Neural cell (in vitro differentiated cells): ENCODE measurements around the gene SNRNP27. TPM values are rescaled to one million over a fixed set of nuclear protein-coding genes. Genes with fewer than 3 reads are reported as not detected.
"Not testable (repeated sequence)": the region's sequence is repeated elsewhere in the genome, so short reads cannot be mapped to it uniquely, and the experiment has no call there.

Experiments used
- H2AFZ ChIP-seq: fragments of 200-600, 300-800 bp; sonication (generic), shearing (Covaris generic); 2 replicates; pipeline ENCODE4 v1.6.0; 2014; ENCODE audit warnings: low read depth, mild to moderate bottlenecking, antibody characterized with exemption, low read length, moderate library complexity
- H3F3A ChIP-seq: fragments of 200-600 bp; shearing (Covaris generic); 2 replicates; pipeline ENCODE4 v1.6.1; 2016; ENCODE audit warnings: mild to moderate bottlenecking, moderate library complexity, mixed read lengths, antibody characterized with exemption, low read length; ENCODE audit not compliant: insufficient read depth, poor library complexity, severe bottlenecking
- H3K27ac ChIP-seq: fragments of 200-600, 300-800 bp; sonication (generic), shearing (Covaris generic); 2 replicates; pipeline ENCODE4 v1.5.1; 2014; ENCODE audit warnings: mild to moderate bottlenecking, low read length, moderate library complexity
- H3K27me3 ChIP-seq: fragments of 300-800, 200-600 bp; sonication (generic), shearing (Covaris generic); 2 replicates; pipeline ENCODE4 v1.6.0; 2014; ENCODE audit warnings: mild to moderate bottlenecking, low read depth, low read length, moderate library complexity; ENCODE audit not compliant: insufficient read depth
- H3K36me3 ChIP-seq: fragments of 300-800, 200-600 bp; sonication (generic), shearing (Covaris generic); 2 replicates; pipeline ENCODE4 v1.5.1; 2014; ENCODE audit warnings: mild to moderate bottlenecking, antibody characterized with exemption, low read length, moderate library complexity; ENCODE audit not compliant: insufficient read depth
- H3K4me2 ChIP-seq: fragments of 300-800, 200-600 bp; sonication (generic), shearing (Covaris generic); 2 replicates; pipeline ENCODE4 v1.6.0; 2014; ENCODE audit warnings: mild to moderate bottlenecking, low read length
- H3K4me3 ChIP-seq: fragments of 300-800, 200-600 bp; sonication (generic), shearing (Covaris generic); 2 replicates; pipeline ENCODE4 v1.5.1; 2014; ENCODE audit warnings: mild to moderate bottlenecking, low read length, moderate library complexity
- H3K79me2 ChIP-seq: fragments of 200-600 bp; shearing (Covaris generic); replicated peaks from 2 replicates; pipeline ENCODE4 v1.6.0; 2014; ENCODE audit warnings: mild to moderate bottlenecking, low read length, moderate library complexity; ENCODE audit not compliant: insufficient read depth
- H3K9ac ChIP-seq: fragments of 300-800, 200-600 bp; sonication (generic), shearing (Covaris generic); 2 replicates; pipeline ENCODE4 v1.6.1; 2016; ENCODE audit warnings: mild to moderate bottlenecking, low read length, mixed read lengths
- H3K9me2 ChIP-seq: fragments of 200-600 bp; shearing (Covaris generic); 2 replicates; pipeline ENCODE4 v1.6.1; 2016; ENCODE audit warnings: mild to moderate bottlenecking, low read length, mixed read lengths; ENCODE audit not compliant: insufficient read depth
- H3K9me3 ChIP-seq: fragments of 200-600, 300-800 bp; sonication (generic), shearing (Covaris generic); 2 replicates; pipeline ENCODE4 v1.6.1; 2016; ENCODE audit warnings: mild to moderate bottlenecking, mixed run types, low read length, moderate library complexity, mixed read lengths
- H4K20me1 ChIP-seq: fragments of 200-600 bp; shearing (Covaris generic); 2 replicates; pipeline ENCODE4 v1.6.1; 2016; ENCODE audit warnings: mild to moderate bottlenecking, mixed run types; ENCODE audit not compliant: insufficient read depth
- CTCF ChIP-seq: fragments of 450-650 bp; IDR thresholded peaks from 2 replicates; pipeline ENCODE4 v1.5.1; 2014; ENCODE audit warnings: antibody characterized with exemption, mild to moderate bottlenecking, moderate library complexity; ENCODE audit not compliant: poor library complexity, severe bottlenecking
- EP300 ChIP-seq: fragments of 450-650 bp; conservative IDR thresholded peaks from 2 replicates; pipeline ENCODE4 v1.6.1; 2014; ENCODE audit warnings: antibody characterized with exemption, mild to moderate bottlenecking, moderate library complexity; ENCODE audit not compliant: poor library complexity, severe bottlenecking
- EZH2 ChIP-seq: fragments of 200-600, 300-800 bp; shearing (Covaris generic), sonication (generic); IDR thresholded peaks from 2 replicates; pipeline ENCODE4 v1.6.1; 2014; ENCODE audit warnings: antibody characterized with exemption, low read length, borderline replicate concordance, mild to moderate bottlenecking; ENCODE audit not compliant: insufficient read depth, poor library complexity, severe bottlenecking
- MXI1 ChIP-seq: fragments of 450-650 bp; conservative IDR thresholded peaks from 2 replicates; pipeline ENCODE4 v1.6.1; 2014; ENCODE audit warnings: antibody characterized with exemption, mild to moderate bottlenecking; ENCODE audit not compliant: poor library complexity, severe bottlenecking
- POLR2AphosphoS5 ChIP-seq: IDR thresholded peaks from 2 replicates; pipeline ENCODE4 v1.6.1; 2012
- RAD21 ChIP-seq: fragments of 450-650 bp; conservative IDR thresholded peaks from 2 replicates; pipeline ENCODE4 v1.6.1; 2014; ENCODE audit warnings: antibody characterized with exemption, mild to moderate bottlenecking, moderate library complexity
- SMC3 ChIP-seq: fragments of 450-650 bp; conservative IDR thresholded peaks from 2 replicates; pipeline ENCODE4 v1.6.1; 2014; ENCODE audit warnings: antibody characterized with exemption, mild to moderate bottlenecking, moderate library complexity; ENCODE audit not compliant: poor library complexity
- TAF1 ChIP-seq: IDR thresholded peaks from 2 replicates; pipeline ENCODE4 v1.6.1; 2012; ENCODE audit warnings: low read depth
- polyA plus RNA-seq: library from polyadenylated mRNA; depleted of rRNA; stranded (reverse); fragments of >200 nt; gene quantifications from 2 replicates; pipeline ENCODE4 v1.2.3, GENCODE V29; 2014
- TF ChIP-seq, protein P1 (sequence below): IDR thresholded peaks from 2 replicates; pipeline ENCODE4 v1.6.1; 2012; ENCODE audit warnings: borderline replicate concordance

SNRNP27 gene
- polyA plus RNA-seq, 1 donor from 2014 or later = 90.7 TPM

DNA sequence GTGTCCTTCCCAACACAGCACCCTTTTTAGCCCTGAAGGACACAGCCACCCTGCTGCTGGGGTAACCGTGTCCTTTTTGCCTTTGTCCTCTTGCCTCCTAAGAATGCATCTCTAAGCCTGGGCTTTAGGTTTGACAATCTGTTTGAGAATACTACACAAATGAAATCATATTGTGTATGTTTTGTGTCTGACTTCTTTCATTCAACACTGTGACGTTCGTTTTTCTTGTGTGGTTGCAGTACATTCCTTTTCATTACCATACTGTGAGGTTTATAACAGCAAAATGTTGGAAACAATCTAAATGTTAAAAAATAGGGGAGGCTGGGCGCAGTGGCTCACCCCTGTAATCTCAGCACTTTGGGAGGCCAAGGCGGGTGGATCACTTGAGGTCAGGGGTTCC, 56.5 kb downstream of the SNRNP27 start:
- H3K9ac ChIP-seq = no peak overlapping the region
- no peaks in the 10 kb centered on the region for H4K20me1 ChIP-seq
- no peaks in the 10 kb centered on the region for H3F3A ChIP-seq
- H2AFZ ChIP-seq = no peak overlapping the region
- H3K27ac ChIP-seq = no peak overlapping the region
- no peaks in the 10 kb centered on the region for H3K9me3 ChIP-seq
- H3K4me2 ChIP-seq = no peak overlapping the region
- no peaks in the 10 kb centered on the region for H3K79me2 ChIP-seq
- H3K4me3 ChIP-seq = no peak overlapping the region
- H3K27me3 ChIP-seq = no peaks in the 10 kb centered on the region
- no peak for TF ChIP-seq EZH2
- no peak for TF ChIP-seq SMC3
- no peak for TF ChIP-seq EP300
- TF ChIP-seq CTCF = no peak
- no peak for TF ChIP-seq MXI1
- TF ChIP-seq RAD21 = no peak
- TF ChIP-seq POLR2AphosphoS5 = no peak
- no peak for TF ChIP-seq TAF1
- TF ChIP-seq, protein P1, sequence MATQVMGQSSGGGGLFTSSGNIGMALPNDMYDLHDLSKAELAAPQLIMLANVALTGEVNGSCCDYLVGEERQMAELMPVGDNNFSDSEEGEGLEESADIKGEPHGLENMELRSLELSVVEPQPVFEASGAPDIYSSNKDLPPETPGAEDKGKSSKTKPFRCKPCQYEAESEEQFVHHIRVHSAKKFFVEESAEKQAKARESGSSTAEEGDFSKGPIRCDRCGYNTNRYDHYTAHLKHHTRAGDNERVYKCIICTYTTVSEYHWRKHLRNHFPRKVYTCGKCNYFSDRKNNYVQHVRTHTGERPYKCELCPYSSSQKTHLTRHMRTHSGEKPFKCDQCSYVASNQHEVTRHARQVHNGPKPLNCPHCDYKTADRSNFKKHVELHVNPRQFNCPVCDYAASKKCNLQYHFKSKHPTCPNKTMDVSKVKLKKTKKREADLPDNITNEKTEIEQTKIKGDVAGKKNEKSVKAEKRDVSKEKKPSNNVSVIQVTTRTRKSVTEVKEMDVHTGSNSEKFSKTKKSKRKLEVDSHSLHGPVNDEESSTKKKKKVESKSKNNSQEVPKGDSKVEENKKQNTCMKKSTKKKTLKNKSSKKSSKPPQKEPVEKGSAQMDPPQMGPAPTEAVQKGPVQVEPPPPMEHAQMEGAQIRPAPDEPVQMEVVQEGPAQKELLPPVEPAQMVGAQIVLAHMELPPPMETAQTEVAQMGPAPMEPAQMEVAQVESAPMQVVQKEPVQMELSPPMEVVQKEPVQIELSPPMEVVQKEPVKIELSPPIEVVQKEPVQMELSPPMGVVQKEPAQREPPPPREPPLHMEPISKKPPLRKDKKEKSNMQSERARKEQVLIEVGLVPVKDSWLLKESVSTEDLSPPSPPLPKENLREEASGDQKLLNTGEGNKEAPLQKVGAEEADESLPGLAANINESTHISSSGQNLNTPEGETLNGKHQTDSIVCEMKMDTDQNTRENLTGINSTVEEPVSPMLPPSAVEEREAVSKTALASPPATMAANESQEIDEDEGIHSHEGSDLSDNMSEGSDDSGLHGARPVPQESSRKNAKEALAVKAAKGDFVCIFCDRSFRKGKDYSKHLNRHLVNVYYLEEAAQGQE = no peak
- no peaks in the 10 kb centered on the region for H3K36me3 ChIP-seq
- no peaks in the 10 kb centered on the region for H3K9me2 ChIP-seq

DNA sequence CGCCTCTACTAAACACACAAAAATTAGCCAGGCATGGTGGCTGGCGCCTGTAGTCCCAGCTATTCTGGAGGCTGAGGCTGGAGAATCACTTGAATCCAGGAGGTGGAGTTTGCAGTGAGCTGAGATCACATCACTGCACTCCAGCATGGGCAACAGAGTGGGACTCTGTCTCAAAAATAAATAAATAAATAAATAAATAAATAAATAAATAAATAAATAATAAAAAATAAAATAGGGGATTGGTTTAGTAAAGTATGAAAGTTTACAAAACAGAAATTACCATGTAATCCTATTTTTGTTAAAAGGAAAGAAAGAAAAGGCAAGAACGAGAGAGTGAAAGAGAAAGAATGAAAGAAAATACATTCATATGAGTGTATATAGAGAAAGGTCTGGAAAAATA, 56.9 kb downstream of the SNRNP27 start:
- H3K9me3 ChIP-seq = not testable (repeated sequence)

More for the DNA sequence above, 56.9 kb downstream of the SNRNP27 start:
- not testable (repeated sequence) for H3K4me3 ChIP-seq, H3K27me3 ChIP-seq, H4K20me1 ChIP-seq, H3K4me2 ChIP-seq, H2AFZ ChIP-seq, H3K9ac ChIP-seq, H3K27ac ChIP-seq, H3K9me2 ChIP-seq, H3K36me3 ChIP-seq, H3K79me2 ChIP-seq, H3F3A ChIP-seq
